ENCODE measurements around the gene ATP2A3.

Gene ATP2A3

GRCh38 chr17:3978421-3979289 lies 14.4 kb upstream of the ATP2A3 start:
- no peak overlapping the region for H3K4me3 ChIP-seq (ENCODE audit: low read depth, low read length)
- no peak for TF ChIP-seq CTCF (conservative IDR thresholded peaks at IDR 0.05; ENCODE audit: low read depth, low read length)
- DNase-seq (ENCODE audit: low read depth): no peak

- no peak overlapping the region for H3K4me3 ChIP-seq (ENCODE audit: low read depth, low read length)
- DNase-seq (ENCODE audit: low read depth): peak; percentile 41
- no peak for TF ChIP-seq CTCF (conservative IDR thresholded peaks at IDR 0.05; ENCODE audit: low read depth, low read length)
Observed at GRCh38 chr17:3977387-3977786, 13.2 kb upstream of the ATP2A3 start.

GRCh38 chr17:3976675-3977171 lies 12.5 kb upstream of the ATP2A3 start:
- no peak for TF ChIP-seq CTCF (conservative IDR thresholded peaks at IDR 0.05; ENCODE audit: low read depth, low read length)
- DNase-seq (ENCODE audit: low read depth): no peak
- no peak overlapping the region for H3K4me3 ChIP-seq (ENCODE audit: low read depth, low read length)

GRCh38 chr17:3974980-3975379 lies 10.7 kb upstream of the ATP2A3 start:
- no peak for DNase-seq (ENCODE audit: low read depth)
- TF ChIP-seq CTCF (conservative IDR thresholded peaks at IDR 0.05; ENCODE audit: low read depth, low read length): no peak
- H3K4me3 ChIP-seq (ENCODE audit: low read depth, low read length): no peak overlapping the region

GRCh38 chr17:3974138-3974687 lies 10.0 kb upstream of the ATP2A3 start:
- no peak overlapping the region for H3K4me3 ChIP-seq (ENCODE audit: low read depth, low read length)
- no peak for TF ChIP-seq CTCF (conservative IDR thresholded peaks at IDR 0.05; ENCODE audit: low read depth, low read length)
- DNase-seq (ENCODE audit: low read depth): no peak

GRCh38 chr17:3973495-3974137 lies 9.4 kb upstream of the ATP2A3 start:
- H3K4me3 ChIP-seq (ENCODE audit: low read depth, low read length): no peak overlapping the region
- no peak for DNase-seq (ENCODE audit: low read depth)
- no peak for TF ChIP-seq CTCF (conservative IDR thresholded peaks at IDR 0.05; ENCODE audit: low read depth, low read length)
